HepG2 (cell line): ENCODE results near the gene ASXL1. TPM values are rescaled to one million over a fixed set of nuclear protein-coding genes. Genes with fewer than 3 reads are reported as not detected.

Source experiments
- ATF7-NPFF ChIP-seq: sonication (generic); formaldehyde crosslinking; IDR thresholded peaks from 2 replicates; pipeline ENCODE4 v1.8.1; 2023; ENCODE audit warnings: mild to moderate bottlenecking, low read depth, missing genetic modification reagents, moderate library complexity
- GLI4 ChIP-seq: sonication (generic); formaldehyde crosslinking; IDR thresholded peaks from 2 replicates; pipeline ENCODE4 v1.5.1; 2020; ENCODE audit warnings: missing genetic modification reagents, mild to moderate bottlenecking, moderate library complexity, borderline replicate concordance
- MBD4 ChIP-seq: IDR thresholded peaks from 2 replicates; pipeline ENCODE4 v1.6.1; 2012; ENCODE audit warnings: low read length, inconsistent platforms, borderline replicate concordance
- NFIB ChIP-seq: sonication (generic); formaldehyde crosslinking; IDR thresholded peaks from 2 replicates; pipeline ENCODE4 v1.9.0; 2021; ENCODE audit warnings: missing genetic modification reagents, mild to moderate bottlenecking, borderline replicate concordance
- NFIC ChIP-seq: IDR thresholded peaks from 2 replicates; pipeline ENCODE4 v1.6.1; 2012; ENCODE audit warnings: mild to moderate bottlenecking, low read length, inconsistent platforms
- RBM22 ChIP-seq: fragments of 200-400 bp; formaldehyde crosslinking; optimal IDR thresholded peaks from 2 replicates; pipeline ENCODE3; 2017; ENCODE audit warnings: mild to moderate bottlenecking, low read length, moderate library complexity
- RBM39 ChIP-seq: fragments of 200-400 bp; formaldehyde crosslinking; IDR thresholded peaks from one replicate; pipeline ENCODE4 v1.6.1; 2018; ENCODE audit warnings: antibody characterized with exemption, mild to moderate bottlenecking, low read depth, low read length; ENCODE audit not compliant: poor library complexity, severe bottlenecking
- SRY ChIP-seq: sonication (generic); formaldehyde crosslinking; IDR thresholded peaks from 2 replicates; pipeline ENCODE4 v1.8.0; 2022; ENCODE audit warnings: mild to moderate bottlenecking, missing genetic modification reagents
- UBTF ChIP-seq: sonication (generic); formaldehyde crosslinking; IDR thresholded peaks from 2 replicates; pipeline ENCODE4 v1.4.0; 2020; ENCODE audit warnings: mild to moderate bottlenecking, missing genetic modification reagents
- ZBTB10 ChIP-seq: sonication (generic); formaldehyde crosslinking; IDR thresholded peaks from 2 replicates; pipeline ENCODE4 v1.4.0; 2020; ENCODE audit warnings: missing genetic modification reagents, borderline replicate concordance
- ZFP36L2 ChIP-seq: sonication (generic); formaldehyde crosslinking; IDR thresholded peaks from 2 replicates; pipeline ENCODE4 v1.4.0; 2020; ENCODE audit warnings: missing genetic modification reagents
- ZKSCAN8 ChIP-seq: IDR thresholded peaks from 2 replicates; pipeline ENCODE4 v1.6.1; 2016; ENCODE audit warnings: borderline replicate concordance, missing genetic modification reagents, missing compliant biosample characterization
- ZNF431 ChIP-seq: sonication (generic); formaldehyde crosslinking; IDR thresholded peaks from 2 replicates; pipeline ENCODE4 v1.9.0; 2022; ENCODE audit warnings: missing genetic modification reagents, low read depth, mild to moderate bottlenecking, borderline replicate concordance
- ZNF552 ChIP-seq: sonication (generic); formaldehyde crosslinking; IDR thresholded peaks from 2 replicates; pipeline ENCODE4 v1.9.0; 2022; ENCODE audit warnings: missing genetic modification reagents, mild to moderate bottlenecking, borderline replicate concordance
- ZNF646 ChIP-seq: sonication (generic); formaldehyde crosslinking; IDR thresholded peaks from 2 replicates; pipeline ENCODE4 v1.9.0; 2021; ENCODE audit warnings: mild to moderate bottlenecking, missing genetic modification reagents
- ZNF674 ChIP-seq: sonication (generic); formaldehyde crosslinking; IDR thresholded peaks from 2 replicates; pipeline ENCODE4 v1.5.0; 2020; ENCODE audit warnings: low read depth, mild to moderate bottlenecking, missing genetic modification reagents
- ZNF709 ChIP-seq: sonication (generic); formaldehyde crosslinking; IDR thresholded peaks from 2 replicates; pipeline ENCODE4 v1.5.0; 2020; ENCODE audit warnings: mild to moderate bottlenecking, missing genetic modification reagents
- polyA plus RNA-seq, 8 experiments: library from polyadenylated mRNA; depleted of rRNA in 3 of 8; stranded (reverse) in 7 of 8; unstranded in 1 of 8; fragments of >200 nt; fragmentation: Illumina TruSeq in 4 of 8; extraction: Trizol in 4 of 8; gene quantifications; 2 replicates each; pipeline versions ENCODE4 v1.2.1 to v1.2.3, GENCODE V29; 2011 to 2016; ENCODE audit warnings: low read depth in 4 of 8, missing spikeins in 1 of 8, mixed read lengths in 1 of 8; ENCODE audit not compliant: insufficient read depth in 1 of 8
- total RNA-seq, 5 experiments: library from RNA; depleted of rRNA; stranded (reverse); fragments of >200 nt; fragmentation: Illumina TruSeq; extraction: Trizol; gene quantifications; 2 replicates each; pipeline ENCODE4 v1.2.3, GENCODE V29; 2016; ENCODE audit warnings: low read depth in 1 of 5

Gene ASXL1
- total and polyA plus RNA-seq, 2 of the 13 experiments (the other 11 are each of a cell fraction or from before 2014, with no cell fraction given), result 62.1 to 74.8 TPM

GRCh38 chr20:32357869-32358631 is at the start of gene ASXL1 (continued):
- TF ChIP-seq RBM39 (peak; percentile 98), ZFP36L2 (CRISPR knock-in tag) (no peak; the same call in 1 of the 2 replicates), ZNF674 (peak; percentile 99; the same call in 1 of the 2 replicates), RBM22 (no peak), UBTF (peak; percentile 93), ZNF552 (peak; percentile 54; the same call in 1 of the 2 replicates), GLI4 (peak; percentile 71; the same call in 1 of the 2 replicates), ZNF709 (CRISPR knock-in tag) (peak; percentile 86; the same call in 1 of the 2 replicates), ZKSCAN8 (CRISPR knock-in tag) (peak; percentile 91), ZBTB10 (CRISPR knock-in tag) (peak; percentile 63; the same call in 1 of the 2 replicates), MBD4 (no peak), NFIB (CRISPR knock-in tag) (no peak), ATF7-NPFF (CRISPR knock-in tag) (peak; percentile 91), ZNF646 (CRISPR knock-in tag) (no peak), NFIC (no peak), ZNF431 (CRISPR knock-in tag) (peak; percentile 92), SRY (CRISPR knock-in tag) (no peak)
